Pons (tissue), 1 donor: ENCODE results near the gene CLDN1.
"Not testable (repeated sequence)": the region's sequence is repeated elsewhere in the genome, so short reads cannot be mapped to it uniquely, and the experiment has no call there.

Source experiments
- DNase-seq: peaks from one replicate; pipeline ENCODE4 v3.0.0-alpha.2; 2016; ENCODE audit warnings: low spot score

The CLDN1 gene

GRCh38 chr3:190291994-190292584, 30.2 kb downstream of the CLDN1 start:
- DNase-seq = no peak

GRCh38 chr3:190289989-190290388, 32.3 kb downstream of the CLDN1 start:
- DNase-seq = no peak

GRCh38 chr3:190288836-190289235, 33.4 kb downstream of the CLDN1 start:
- no peak for DNase-seq

GRCh38 chr3:190286014-190286413, 36.2 kb downstream of the CLDN1 start:
- DNase-seq = no peak

GRCh38 chr3:190281308-190282051, 40.8 kb downstream of the CLDN1 start:
- peak; percentile 24 for DNase-seq

GRCh38 chr3:190279690-190280089, 42.6 kb downstream of the CLDN1 start:
- DNase-seq = no peak

- no peak for DNase-seq
Observed at GRCh38 chr3:190272747-190273146, 49.5 kb downstream of the CLDN1 start.

- DNase-seq = no peak
Observed at GRCh38 chr3:190269101-190269500, 53.1 kb downstream of the CLDN1 start.

- not testable (repeated sequence) for DNase-seq
Observed at GRCh38 chr3:190267464-190267863, 54.8 kb downstream of the CLDN1 start.

GRCh38 chr3:190266913-190267290, 55.3 kb downstream of the CLDN1 start:
- no peak for DNase-seq

GRCh38 chr3:190266265-190266912, 55.9 kb downstream of the CLDN1 start:
- no peak for DNase-seq

- DNase-seq = no peak
Observed at GRCh38 chr3:190265796-190266195, 56.5 kb downstream of the CLDN1 start.

GRCh38 chr3:190265126-190265525, 57.1 kb downstream of the CLDN1 start:
- no peak for DNase-seq

- DNase-seq = no peak
Observed at GRCh38 chr3:190261740-190262139, 60.5 kb downstream of the CLDN1 start.

- DNase-seq = no peak
Observed at GRCh38 chr3:190261015-190261414, 61.2 kb downstream of the CLDN1 start.

GRCh38 chr3:190260301-190260700, 61.9 kb downstream of the CLDN1 start:
- no peak for DNase-seq

GRCh38 chr3:190258634-190259033, 63.6 kb downstream of the CLDN1 start:
- DNase-seq = peak; percentile 37
